ENCODE measurements around the gene GCFC2. TPM values are rescaled to one million over a fixed set of nuclear protein-coding genes. Genes with fewer than 3 reads are reported as not detected.

The GCFC2 gene
- total RNA-seq, 4 donors from 2014 or later, result 25.1 to 52.1 (median 43.0) TPM

GRCh38 chr2:75666911-75667310 is 43.8 kb downstream of the GCFC2 start:
- intact Hi-C loops (cut with DNase I; ENCODE audit: low total_unique reads), result no loop called here
- no peaks in the 10 kb centered on the region for H3K36me3 ChIP-seq
- no peak for TF ChIP-seq POLR2A (IDR thresholded peaks at IDR 0.05)
- TF ChIP-seq, protein P1, sequence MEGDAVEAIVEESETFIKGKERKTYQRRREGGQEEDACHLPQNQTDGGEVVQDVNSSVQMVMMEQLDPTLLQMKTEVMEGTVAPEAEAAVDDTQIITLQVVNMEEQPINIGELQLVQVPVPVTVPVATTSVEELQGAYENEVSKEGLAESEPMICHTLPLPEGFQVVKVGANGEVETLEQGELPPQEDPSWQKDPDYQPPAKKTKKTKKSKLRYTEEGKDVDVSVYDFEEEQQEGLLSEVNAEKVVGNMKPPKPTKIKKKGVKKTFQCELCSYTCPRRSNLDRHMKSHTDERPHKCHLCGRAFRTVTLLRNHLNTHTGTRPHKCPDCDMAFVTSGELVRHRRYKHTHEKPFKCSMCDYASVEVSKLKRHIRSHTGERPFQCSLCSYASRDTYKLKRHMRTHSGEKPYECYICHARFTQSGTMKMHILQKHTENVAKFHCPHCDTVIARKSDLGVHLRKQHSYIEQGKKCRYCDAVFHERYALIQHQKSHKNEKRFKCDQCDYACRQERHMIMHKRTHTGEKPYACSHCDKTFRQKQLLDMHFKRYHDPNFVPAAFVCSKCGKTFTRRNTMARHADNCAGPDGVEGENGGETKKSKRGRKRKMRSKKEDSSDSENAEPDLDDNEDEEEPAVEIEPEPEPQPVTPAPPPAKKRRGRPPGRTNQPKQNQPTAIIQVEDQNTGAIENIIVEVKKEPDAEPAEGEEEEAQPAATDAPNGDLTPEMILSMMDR (IDR thresholded peaks at IDR 0.05), result no peak

GRCh38 chr2:75657798-75658197 is 52.9 kb downstream of the GCFC2 start:
- intact Hi-C loops (cut with DNase I; ENCODE audit: low total_unique reads), result no loop called here
- Histone ChIP-seq H3K4me1 (no peaks in the 10 kb centered on the region), H3K27me3 (no peaks in the 10 kb centered on the region), H3K27ac (no peak overlapping the region), H3K9me3 (no peaks in the 10 kb centered on the region), H3K4me3 (no peak overlapping the region), H3K36me3 (no peaks in the 10 kb centered on the region)
- no peak for TF ChIP-seq POLR2A (IDR thresholded peaks at IDR 0.05)
- TF ChIP-seq, protein P1 (IDR thresholded peaks at IDR 0.05), result no peak
- DNase-seq, result no peak

More at GRCh38 chr2:75666911-75667310, 43.8 kb downstream of the GCFC2 start:
- no peak for DNase-seq
- no peaks in the 10 kb centered on the region for H3K9me3 ChIP-seq
- peak overlapping the region; percentile 27 to 67 for H3K27ac ChIP-seq
- H3K4me3 ChIP-seq, result no peak overlapping the region
- H3K27me3 ChIP-seq, result no peaks in the 10 kb centered on the region
- no peaks in the 10 kb centered on the region for H3K4me1 ChIP-seq

DNA sequence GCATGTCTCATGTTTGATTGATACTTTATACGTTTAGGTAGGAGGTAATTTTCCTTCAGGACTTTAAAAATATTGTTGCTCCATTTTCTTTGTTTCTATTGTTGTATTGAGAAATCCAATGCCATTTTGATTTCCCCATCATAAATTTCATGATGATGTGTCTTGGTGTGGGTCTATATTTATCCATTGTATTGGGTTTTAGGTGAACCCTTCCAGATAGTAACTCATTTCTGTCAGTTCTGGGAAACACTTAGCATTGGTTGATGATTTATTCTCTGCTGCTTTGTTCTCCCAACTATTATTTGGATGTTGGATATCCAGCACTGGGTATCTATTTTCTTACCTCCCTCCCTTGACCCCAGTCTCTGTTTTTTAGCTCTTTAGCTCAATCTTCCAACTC is 54.2 kb downstream of the GCFC2 start:
- H3K4me1 ChIP-seq, result no peaks in the 10 kb centered on the region
- no peaks in the 10 kb centered on the region for H3K27me3 ChIP-seq
- no peak for TF ChIP-seq POLR2A (IDR thresholded peaks at IDR 0.05)
- TF ChIP-seq, protein P1 (IDR thresholded peaks at IDR 0.05), result no peak
- H3K9me3 ChIP-seq, result no peaks in the 10 kb centered on the region
- DNase-seq, result no peak
- H3K4me3 ChIP-seq, result no peak overlapping the region
- intact Hi-C loops (cut with DNase I; ENCODE audit: low total_unique reads), result no loop called here
- no peaks in the 10 kb centered on the region for H3K36me3 ChIP-seq
- no peak overlapping the region for H3K27ac ChIP-seq

DNA sequence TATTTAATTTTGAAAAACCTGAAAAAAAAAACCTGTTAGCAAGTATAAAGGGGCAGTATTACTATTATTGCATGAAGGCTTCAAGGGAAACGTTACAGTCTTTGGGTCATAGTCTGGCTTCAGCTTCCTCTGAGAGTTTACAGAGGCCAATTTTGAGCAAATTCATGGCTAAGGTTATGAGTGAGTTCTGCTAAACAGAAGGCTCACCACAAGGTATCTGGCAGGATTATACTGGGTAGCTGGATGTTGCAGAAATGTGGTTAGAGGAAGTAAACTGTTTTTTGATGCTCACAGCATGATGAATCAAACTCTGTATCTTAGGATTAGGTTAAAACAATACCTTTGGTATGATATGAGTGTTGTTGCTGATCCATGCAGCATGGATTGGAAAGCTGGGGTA is 54.9 kb downstream of the GCFC2 start:
- no peaks in the 10 kb centered on the region for H3K27me3 ChIP-seq
- H3K9me3 ChIP-seq, result no peaks in the 10 kb centered on the region
- intact Hi-C loops (cut with DNase I; ENCODE audit: low total_unique reads), result no loop called here
- H3K4me1 ChIP-seq, result no peaks in the 10 kb centered on the region
- TF ChIP-seq, protein P1 (IDR thresholded peaks at IDR 0.05), result no peak
- TF ChIP-seq POLR2A (IDR thresholded peaks at IDR 0.05), result no peak
- no peak overlapping the region for H3K4me3 ChIP-seq
- no peaks in the 10 kb centered on the region for H3K36me3 ChIP-seq
- H3K27ac ChIP-seq, result no peak overlapping the region
- DNase-seq, result no peak

- Histone ChIP-seq H3K9me3 (no peaks in the 10 kb centered on the region), H3K27ac (no peak overlapping the region), H3K27me3 (no peaks in the 10 kb centered on the region), H3K4me3 (no peak overlapping the region), H3K36me3 (no peaks in the 10 kb centered on the region), H3K4me1 (no peaks in the 10 kb centered on the region)
- intact Hi-C loops (cut with DNase I; ENCODE audit: low total_unique reads), result no loop called here
- DNase-seq, result no peak
- TF ChIP-seq POLR2A (IDR thresholded peaks at IDR 0.05), result no peak
- TF ChIP-seq, protein P1 (IDR thresholded peaks at IDR 0.05), result no peak
Measured at GRCh38 chr2:75654012-75654411, 56.7 kb downstream of the GCFC2 start.

All from uterus (tissue), 4 donors.